GM12874 (cell line): Measurements from ENCODE around the gene KCTD19.

Experiments used
- CTCF ChIP-seq: IDR thresholded peaks from 2 replicates; pipeline ENCODE4 v1.5.1; 2011; ENCODE audit warnings: low read depth, mild to moderate bottlenecking, control low read depth, low read length, moderate library complexity; ENCODE audit not compliant: insufficient read depth

KCTD19 gene

GRCh38 chr16:67247192-67248072 is 79.1 kb downstream of the KCTD19 start, which contains the start of gene FHOD1:
TSS of gene FHOD1 (minus strand) at chr16:67247481. CDS start at chr16:67247410, 71 bp downstream.
- no peak for TF ChIP-seq CTCF

- TF ChIP-seq CTCF = no peak
Measured at GRCh38 chr16:67246756-67247191, 79.8 kb downstream of the KCTD19 start.

GRCh38 chr16:67246081-67246755 is 80.3 kb downstream of the KCTD19 start:
- TF ChIP-seq CTCF = peak; percentile 65

GRCh38 chr16:67245674-67246080 is 80.9 kb downstream of the KCTD19 start:
- no peak for TF ChIP-seq CTCF

- no peak for TF ChIP-seq CTCF
Measured at GRCh38 chr16:67245186-67245585, 81.4 kb downstream of the KCTD19 start.

- TF ChIP-seq CTCF = no peak
Measured at GRCh38 chr16:67244387-67245185, 82.0 kb downstream of the KCTD19 start.

- TF ChIP-seq CTCF = no peak
Measured at GRCh38 chr16:67243481-67243880, 83.1 kb downstream of the KCTD19 start.
